HepG2 (cell line): ENCODE data around the gene TMEM184B. TPM values are rescaled to one million over a fixed set of nuclear protein-coding genes. Genes with fewer than 3 reads are reported as not detected.
A peak's percentile ranks its signal among the peaks of the same experiment; 100 is the strongest.

Experiments used
- AHDC1 ChIP-seq: sonication (generic); formaldehyde crosslinking; IDR thresholded peaks from 2 replicates; pipeline ENCODE4 v1.5.1; 2020; ENCODE audit warnings: mild to moderate bottlenecking, missing genetic modification reagents, borderline replicate concordance
- HNRNPH1 ChIP-seq: fragments of 200-400 bp; formaldehyde crosslinking; optimal IDR thresholded peaks from 2 replicates; pipeline ENCODE3; 2017; ENCODE audit warnings: mild to moderate bottlenecking, low read depth, low read length
- MYC ChIP-seq: sonication (generic); formaldehyde crosslinking; IDR thresholded peaks from 2 replicates; pipeline ENCODE4 v1.9.0; 2021; ENCODE audit warnings: missing genetic modification reagents, borderline replicate concordance
- RBM39 ChIP-seq: fragments of 200-400 bp; formaldehyde crosslinking; IDR thresholded peaks from one replicate; pipeline ENCODE4 v1.6.1; 2018; ENCODE audit warnings: antibody characterized with exemption, mild to moderate bottlenecking, low read depth, low read length; ENCODE audit not compliant: poor library complexity, severe bottlenecking
- TMF1 ChIP-seq: sonication (generic); formaldehyde crosslinking; IDR thresholded peaks from 2 replicates; pipeline ENCODE4 v1.8.1; 2022; ENCODE audit warnings: low read depth, missing genetic modification reagents
- ZBTB43 ChIP-seq: sonication (generic); formaldehyde crosslinking; conservative IDR thresholded peaks from 2 replicates; pipeline ENCODE4 v1.4.0; 2020; ENCODE audit warnings: missing genetic modification reagents
- ZMAT3 ChIP-seq: sonication (generic); formaldehyde crosslinking; conservative IDR thresholded peaks from 2 replicates; pipeline ENCODE4 v1.7.0; 2021; ENCODE audit warnings: missing genetic modification reagents
- ZNF180 ChIP-seq: sonication (generic); formaldehyde crosslinking; IDR thresholded peaks from 2 replicates; pipeline ENCODE4 v1.4.0; 2020; ENCODE audit warnings: low read depth, missing genetic modification reagents, borderline replicate concordance
- ZNF230 ChIP-seq: sonication (generic); formaldehyde crosslinking; IDR thresholded peaks from 2 replicates; pipeline ENCODE4 v1.4.0; 2020; ENCODE audit warnings: mild to moderate bottlenecking, missing genetic modification reagents
- ZNF260 ChIP-seq: sonication (generic); formaldehyde crosslinking; IDR thresholded peaks from 2 replicates; pipeline ENCODE4 v1.4.0; 2020; ENCODE audit warnings: missing genetic modification reagents, low read depth, mild to moderate bottlenecking, borderline replicate concordance
- ZNF460 ChIP-seq: sonication (generic); formaldehyde crosslinking; IDR thresholded peaks from 2 replicates; pipeline ENCODE4 v1.5.1; 2020; ENCODE audit warnings: missing genetic modification reagents, mild to moderate bottlenecking, borderline replicate concordance
- ZNF619 ChIP-seq: sonication (generic); formaldehyde crosslinking; IDR thresholded peaks from 2 replicates; pipeline ENCODE4 v1.4.0; 2020; ENCODE audit warnings: mild to moderate bottlenecking, missing genetic modification reagents
- ZNF687 ChIP-seq: sonication (generic); formaldehyde crosslinking; IDR thresholded peaks from 2 replicates; pipeline ENCODE4 v1.5.1; 2020; ENCODE audit warnings: mild to moderate bottlenecking, missing genetic modification reagents, moderate library complexity
- ZNF841 ChIP-seq: sonication (generic); formaldehyde crosslinking; IDR thresholded peaks from 2 replicates; pipeline ENCODE4 v1.8.1; 2023; ENCODE audit warnings: missing genetic modification reagents, borderline replicate concordance
- polyA plus RNA-seq, 8 experiments: library from polyadenylated mRNA; depleted of rRNA in 3 of 8; stranded (reverse) in 7 of 8; unstranded in 1 of 8; fragments of >200 nt; fragmentation: Illumina TruSeq in 4 of 8; extraction: Trizol in 4 of 8; gene quantifications; 2 replicates each; pipeline versions ENCODE4 v1.2.1 to v1.2.3, GENCODE V29; 2011 to 2016; ENCODE audit warnings: low read depth in 4 of 8, missing spikeins in 1 of 8, mixed read lengths in 1 of 8; ENCODE audit not compliant: insufficient read depth in 1 of 8
- total RNA-seq, 5 experiments: library from RNA; depleted of rRNA; stranded (reverse); fragments of >200 nt; fragmentation: Illumina TruSeq; extraction: Trizol; gene quantifications; 2 replicates each; pipeline ENCODE4 v1.2.3, GENCODE V29; 2016; ENCODE audit warnings: low read depth in 1 of 5

Gene TMEM184B
- total and polyA plus RNA-seq, 2 of the 13 experiments (the other 11 are each of a cell fraction or from before 2014, with no cell fraction given), result 15.9 to 16.0 TPM

- TF ChIP-seq ZMAT3 (CRISPR knock-in tag) (no peak), MYC (CRISPR knock-in tag) (peak; percentile 65; the same call in 1 of the 2 replicates), RBM39 (no peak), HNRNPH1 (no peak), ZBTB43 (CRISPR knock-in tag) (no peak), ZNF460 (CRISPR knock-in tag) (no peak), AHDC1 (CRISPR knock-in tag) (no peak), ZNF180 (CRISPR knock-in tag) (no peak), ZNF619 (CRISPR knock-in tag) (no peak), ZNF841 (CRISPR knock-in tag) (no peak), ZNF230 (CRISPR knock-in tag) (no peak), TMF1 (CRISPR knock-in tag) (no peak), ZNF687 (CRISPR knock-in tag) (peak; percentile 78), ZNF260 (CRISPR knock-in tag) (no peak)
These were observed 80.9 kb downstream of the TMEM184B start (continued) for GRCh38 chr22:38191731-38192474.
